ENCODE results near the gene SIL1. TPM values are rescaled to one million over a fixed set of nuclear protein-coding genes. Genes with fewer than 3 reads are reported as not detected.

Gene SIL1
- total and polyA plus RNA-seq, 9 of the 15 experiments (the other 6 are each of a cell fraction or from before 2014, with no cell fraction given): 1.3 to 30.5 (median 18.1) TPM

GRCh38 chr5:139162448-139162847, 35.7 kb downstream of the SIL1 start:
- ChIA-PET POLR2A (interaction anchor here (0.9 to 1.5 kb wide), 3 partner anchors 14 to 86 kb away, joined by 3 to 4 read pairs (median 4); no protein-coding TSS in a partner anchor), CTCF (ENCODE audit: low intra/inter-chr PET ratio) (no interaction called here)
- Histone ChIP-seq H3K9me3 (replicated peaks; ENCODE audit: control insufficient read depth, insufficient read depth, low read depth, low read length) (no peaks in the 10 kb centered on the region), H3K9ac (ENCODE audit: insufficient read depth in 1 of 2, low read depth in 2 of 2, low read length in 2 of 2) (no peak overlapping the region), H4K20me1 (replicated peaks; ENCODE audit: control insufficient read depth, insufficient read depth, low read length) (peaks cover 5% of the 10 kb centered on the region; the same call in 1 of the 2 replicates), H3K36me3 (ENCODE audit: control insufficient read depth, insufficient read depth, low read length) (no peaks in the 10 kb centered on the region), H3K79me2 (ENCODE audit: control insufficient read depth, insufficient read depth, low read length) (no peaks in the 10 kb centered on the region), H3K4me3 (no peak overlapping the region), H3K4me1 (replicated peaks in 1 of 2; ENCODE audit: control insufficient read depth in 2 of 2, insufficient read depth in 2 of 2, low read length in 2 of 2) (peaks cover 0 to 13% of the 10 kb centered on the region in 2 experiments; a peak in 2 of 5 replicates), H2AFZ (ENCODE audit: low read depth, low read length) (no peak overlapping the region), H3K27me3 (ENCODE audit: control insufficient read depth in 2 of 2, insufficient read depth in 2 of 2, low read length in 2 of 2) (no peaks in the 10 kb centered on the region), H3K27ac (ENCODE audit: extremely low read depth, low read depth, low read length) (no peak overlapping the region), H3K9me1 (ENCODE audit: control insufficient read depth, insufficient read depth, low read length) (no peaks in the 10 kb centered on the region), H3K4me2 (ENCODE audit: insufficient read depth, low read length) (no peak overlapping the region)
- 58% methylated on average over 4 of the region's 4 CpGs for WGBS (ENCODE audit: insufficient coverage, low coverage, missing lambda C conversion rate)
- no TSS peak for BruUV-seq (replicated peaks)
- in situ Hi-C loops (cut with MboI) (no loop called here), intact Hi-C loops (cut with micrococcal nuclease) (no loop called here)
- ATAC-seq: no peak
- peak; percentile 40 for FAIRE-seq
- TF ChIP-seq TCF7 (IDR thresholded peaks at IDR 0.05; ENCODE audit: borderline replicate concordance) (no peak), MTA1 (IDR thresholded peaks at IDR 0.05; ENCODE audit: borderline replicate concordance) (no peak), ETV6 (IDR thresholded peaks at IDR 0.05; ENCODE audit: borderline replicate concordance in 1 of 2, low read depth in 2 of 2, low read length in 1 of 2) (no peak), ETV6 (CRISPR knock-in tag; IDR thresholded peaks at IDR 0.05; ENCODE audit: borderline replicate concordance) (no peak), RBFOX2 (IDR thresholded peaks at IDR 0.05; ENCODE audit: low read depth, low read length) (no peak), RHOXF2B (CRISPR knock-in tag; conservative IDR thresholded peaks at IDR 0.05) (no peak), STAG1 (CRISPR knock-in tag; IDR thresholded peaks at IDR 0.05; ENCODE audit: borderline replicate concordance) (no peak), ELF1 (tag; IDR thresholded peaks at IDR 0.05) (no peak), CUX1 (CRISPR knock-in tag; IDR thresholded peaks at IDR 0.05) (no peak), ZNF511 (CRISPR knock-in tag; IDR thresholded peaks at IDR 0.05) (no peak), ZNF830 (CRISPR knock-in tag; IDR thresholded peaks at IDR 0.05) (no peak), BRD4 (IDR thresholded peaks at IDR 0.05) (no peak), BRCA1 (IDR thresholded peaks at IDR 0.05) (no peak), BRCA1 (CRISPR knock-in tag; IDR thresholded peaks at IDR 0.05) (no peak)
- no peak for DNase-seq (ENCODE audit: extremely low read depth in 1 of 4, low spot score in 3 of 4)
